Measurements from ENCODE around the gene UBE2M. TPM values are rescaled to one million over a fixed set of nuclear protein-coding genes. Genes with fewer than 3 reads are reported as not detected.
A peak's percentile ranks its signal among the peaks of the same experiment; 100 is the strongest.
"Not testable (repeated sequence)": the region's sequence is repeated elsewhere in the genome, so short reads cannot be mapped to it uniquely, and the experiment has no call there.

Gene UBE2M
- total and polyA plus RNA-seq, 5 experiments from 2014 or later = 10.4 to 51.2 (median 20.5) TPM

- H3K27me3 Mint-ChIP-seq = peaks cover 0 to 11% (median 4%) of the 10 kb centered on the region in 5 donors
- DNase-seq (peak in 6 of 10 donors; percentile 68 to 87 (median 77)), ATAC-seq (peak; percentile 48 to 51)
- POLR2A ChIA-PET = interaction anchor here (0.6 to 7.4 kb wide), 16 partner anchors 9 to 874 kb away, joined by 3 to 99 read pairs (median 7); partner anchors contain the start of genes CHMP2A, MZF1, UBE2M and ZBTB45
- H3K4me3 Mint-ChIP-seq = peak overlapping the region; percentile 86 to 97 (median 92)
- H3K4me1 Mint-ChIP-seq = peaks cover 26 to 41% (median 32%) of the 10 kb centered on the region in 4 donors
- peaks cover 0 to 38% (median 4%) of the 10 kb centered on the region in 3 donors for H3K36me3 Mint-ChIP-seq
- peak overlapping the region; percentile 82 to 100 (median 99) for H3K27ac Mint-ChIP-seq
- peaks cover 0 to 2% (median 0%) of the 10 kb centered on the region in 9 donors for H3K9me3 Mint-ChIP-seq
Observed at GRCh38 chr19:58544591-58545285, 13.7 kb downstream of the UBE2M start.

DNA sequence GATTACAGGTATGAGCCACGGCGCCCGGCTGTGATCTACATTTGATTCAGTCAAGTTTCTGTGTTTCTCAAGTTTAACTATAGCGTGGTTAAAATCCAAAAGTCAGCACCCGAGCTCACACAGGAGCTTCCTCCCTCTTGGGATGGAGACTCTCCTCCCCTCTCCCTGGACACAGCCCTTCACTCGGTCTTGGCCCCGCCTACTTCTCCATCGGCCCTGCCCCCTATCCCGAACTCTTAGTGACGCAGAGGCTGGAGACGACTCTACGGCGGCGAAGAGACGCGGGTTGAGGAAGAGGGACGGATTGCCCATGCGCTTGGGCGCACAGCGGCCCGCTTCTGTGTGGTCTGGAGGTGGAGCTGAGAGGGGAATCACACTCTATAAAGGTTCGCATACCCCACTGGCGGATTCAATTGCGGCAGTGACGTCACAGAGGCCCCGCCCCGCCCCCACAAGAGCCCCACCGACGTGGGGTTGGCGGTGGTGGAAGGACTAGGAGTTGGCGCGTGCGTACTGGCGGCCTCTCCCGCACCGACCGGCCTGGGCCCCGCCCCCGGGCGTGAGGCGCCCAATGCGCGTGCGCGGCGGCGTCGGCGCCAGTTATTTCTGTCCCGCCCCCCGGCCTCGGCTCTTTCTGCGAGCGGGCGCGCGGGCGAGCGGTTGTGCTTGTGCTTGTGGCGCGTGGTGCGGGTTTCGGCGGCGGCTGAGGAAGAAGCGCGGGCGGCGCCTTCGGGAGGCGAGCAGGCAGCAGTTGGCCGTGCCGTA lies 14.4 kb downstream of the UBE2M start, which contains the start of gene TRIM28:
Gene TRIM28 (plus strand): TSS at position 239 of the 765 bp plus-strand sequence. CDS start 694 bp downstream, outside the sequence.
- Mint-ChIP-seq H3K36me3 (peaks cover 0 to 32% (median 4%) of the 10 kb centered on the region in 3 donors), H3K27me3 (peaks cover 0 to 11% (median 4%) of the 10 kb centered on the region in 5 donors), H3K27ac (peak within 1 kb of the TSS; percentile 97 to 100 (median 99)), H3K4me1 (peaks cover 26 to 38% (median 32%) of the 10 kb centered on the region in 4 donors), H3K4me3 (peak within 1 kb of the TSS; percentile 91 to 97 (median 96)), H3K9me3 (peaks cover 0 to 2% (median 0%) of the 10 kb centered on the region in 9 donors)
- ATAC-seq (peak; percentile 90 to 92), DNase-seq (peak; percentile 99 to 100 (median 100))
- POLR2A ChIA-PET = interaction anchor here (0.6 to 7.4 kb wide), 17 partner anchors 10 to 874 kb away, joined by 3 to 99 read pairs (median 7); partner anchors contain the start of genes CHMP2A, MZF1, UBE2M and ZBTB45

GRCh38 chr19:58542641-58543372 lies 15.6 kb downstream of the UBE2M start:
- not testable (repeated sequence) for ATAC-seq, H3K9me3 Mint-ChIP-seq, DNase-seq
- POLR2A ChIA-PET = interaction anchor here (1.1 to 7.4 kb wide), 9 partner anchors 11 to 180 kb away, joined by 3 to 99 read pairs (median 9); partner anchors contain the start of genes CHMP2A, MZF1, UBE2M and ZBTB45
- H3K27ac Mint-ChIP-seq = peak overlapping the region in 9 of 10 donors; percentile 28 to 99 (median 56)
- H3K4me3 Mint-ChIP-seq = peak overlapping the region in 5 of 10 donors; percentile 5 to 97 (median 45)
- H3K27me3 Mint-ChIP-seq = peaks cover 0 to 14% (median 4%) of the 10 kb centered on the region in 5 donors
- H3K36me3 Mint-ChIP-seq = peaks cover 0 to 21% (median 4%) of the 10 kb centered on the region in 3 donors
- peaks cover 27 to 46% (median 37%) of the 10 kb centered on the region in 4 donors for H3K4me1 Mint-ChIP-seq

DNA sequence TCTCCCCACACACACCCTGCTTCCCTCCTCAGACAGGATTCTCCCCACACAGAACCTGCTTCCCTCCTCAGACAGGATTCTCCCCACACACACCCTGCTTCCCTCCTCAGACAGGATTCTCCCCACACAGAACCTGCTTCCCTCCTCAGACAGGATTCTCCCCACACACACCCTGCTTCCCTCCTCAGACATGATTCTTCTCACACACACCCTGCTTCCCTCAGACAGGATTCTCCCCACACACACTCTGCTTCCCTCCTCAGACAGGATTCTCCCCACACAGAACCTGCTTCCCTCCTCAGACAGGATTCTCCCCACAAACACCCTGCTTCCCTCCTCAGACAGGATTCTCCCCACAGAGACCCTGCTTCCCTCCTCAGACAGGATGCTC lies 19.2 kb downstream of the UBE2M start:
- H3K9me3 Mint-ChIP-seq, DNase-seq, H3K36me3 Mint-ChIP-seq, ATAC-seq: not testable (repeated sequence)
- peak overlapping the region in 5 of 10 donors; percentile 11 to 71 (median 38) for H3K27ac Mint-ChIP-seq
- peaks cover 0 to 13% (median 4%) of the 10 kb centered on the region in 5 donors for H3K27me3 Mint-ChIP-seq
- peaks cover 12 to 22% (median 15%) of the 10 kb centered on the region in 4 donors for H3K4me1 Mint-ChIP-seq
- H3K4me3 Mint-ChIP-seq = peak overlapping the region in 6 of 10 donors; percentile 12 to 75 (median 54)
- POLR2A ChIA-PET = interaction anchor here (0.8 to 1.2 kb wide), 4 partner anchors 15 to 23 kb away, joined by 4 to 10 read pairs (median 8); partner anchors contain the start of genes CHMP2A and ZBTB45

- peaks cover 6 to 16% (median 10%) of the 10 kb centered on the region in 4 donors for H3K4me1 Mint-ChIP-seq
- H3K27ac Mint-ChIP-seq = peak overlapping the region; percentile 38 to 86 (median 78)
- ATAC-seq (peak; percentile 85 to 88), DNase-seq (peak in 7 of 10 donors; percentile 25 to 53 (median 46))
- H3K9me3 Mint-ChIP-seq = no peaks in the 10 kb centered on the region
- H3K36me3 Mint-ChIP-seq = no peaks in the 10 kb centered on the region
- peaks cover 0 to 11% (median 0%) of the 10 kb centered on the region in 5 donors for H3K27me3 Mint-ChIP-seq
- peak overlapping the region; percentile 70 to 85 (median 74) for H3K4me3 Mint-ChIP-seq
- POLR2A ChIA-PET = interaction anchor here (0.6 to 1.2 kb wide), 9 partner anchors 16 to 810 kb away, joined by 3 to 10 read pairs (median 4); partner anchors contain the start of genes CHMP2A and ZBTB45
Observed at GRCh38 chr19:58538257-58539168, 19.9 kb downstream of the UBE2M start.

GRCh38 chr19:58536852-58537798 lies 21.3 kb downstream of the UBE2M start:
- POLR2A ChIA-PET = interaction anchor here (0.7 to 1.2 kb wide), 4 partner anchors 17 to 662 kb away, joined by 3 to 4 read pairs (median 3); partner anchors contain the start of gene ZBTB45
- Mint-ChIP-seq H3K4me3 (peak overlapping the region in 9 of 10 donors; percentile 15 to 75 (median 32)), H3K27me3 (peaks cover 0 to 4% (median 0%) of the 10 kb centered on the region in 5 donors), H3K9me3 (no peaks in the 10 kb centered on the region), H3K36me3 (no peaks in the 10 kb centered on the region), H3K4me1 (peaks cover 4 to 13% (median 8%) of the 10 kb centered on the region in 4 donors), H3K27ac (peak overlapping the region in 3 of 10 donors; percentile 43 to 71 (median 64))
- no peak for DNase-seq
- ATAC-seq = no peak

DNA sequence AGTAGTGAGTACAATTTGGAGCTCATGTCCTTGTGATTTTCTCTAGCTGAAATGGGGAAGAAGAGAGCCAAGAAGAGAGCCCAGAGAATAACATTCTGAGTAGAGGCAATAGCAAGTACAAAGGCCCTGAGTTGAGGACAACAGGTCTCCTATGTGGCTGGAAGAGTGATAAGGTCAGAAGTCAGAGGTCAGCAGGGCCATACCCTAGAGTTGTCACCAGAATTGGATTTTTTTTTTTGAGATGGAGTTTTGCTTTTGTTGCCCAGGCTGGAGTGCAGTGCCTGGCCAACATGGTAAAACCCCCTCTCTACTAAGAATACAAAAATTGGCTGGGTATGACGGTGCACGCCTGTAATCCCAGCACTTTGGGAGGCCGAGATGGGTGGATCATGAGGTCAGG lies 22.6 kb downstream of the UBE2M start:
- H3K4me3 Mint-ChIP-seq = no peak overlapping the region
- ATAC-seq (no peak), DNase-seq (no peak)
- POLR2A ChIA-PET = interaction anchor here (1.2 kb wide), 1 partner anchor 18 kb away, joined by 3 read pairs; no protein-coding TSS in a partner anchor
- H3K9me3 Mint-ChIP-seq = no peaks in the 10 kb centered on the region
- peaks cover 0 to 4% (median 0%) of the 10 kb centered on the region in 5 donors for H3K27me3 Mint-ChIP-seq
- H3K27ac Mint-ChIP-seq = no peak overlapping the region
- H3K36me3 Mint-ChIP-seq = no peaks in the 10 kb centered on the region
- H3K4me1 Mint-ChIP-seq = peaks cover 4 to 14% (median 11%) of the 10 kb centered on the region in 4 donors

- Mint-ChIP-seq H3K27ac (no peak overlapping the region), H3K27me3 (no peaks in the 10 kb centered on the region), H3K36me3 (no peaks in the 10 kb centered on the region), H3K4me3 (no peak overlapping the region), H3K4me1 (peaks cover 0 to 7% (median 2%) of the 10 kb centered on the region in 4 donors), H3K9me3 (no peaks in the 10 kb centered on the region)
- DNase-seq (no peak), ATAC-seq (no peak)
- POLR2A ChIA-PET = interaction anchor here (1.1 kb wide), 1 partner anchor 12 kb away, joined by 3 read pairs; the partner anchor contains the start of gene TRIM28
Observed at GRCh38 chr19:58531034-58531840, 27.2 kb downstream of the UBE2M start.

GRCh38 chr19:58529405-58529804 lies 29.0 kb downstream of the UBE2M start:
- H3K4me3 Mint-ChIP-seq = no peak overlapping the region
- POLR2A ChIA-PET = interaction anchor here (1.1 kb wide), 1 partner anchor 10 kb away, joined by 11 read pairs; the partner anchor contains the start of gene ZBTB45
- ATAC-seq = no peak
- no peaks in the 10 kb centered on the region for H3K27me3 Mint-ChIP-seq
- H3K9me3 Mint-ChIP-seq = no peaks in the 10 kb centered on the region
- peaks cover 0 to 7% (median under 1%) of the 10 kb centered on the region in 4 donors for H3K4me1 Mint-ChIP-seq
- no peaks in the 10 kb centered on the region for H3K36me3 Mint-ChIP-seq
- H3K27ac Mint-ChIP-seq = no peak overlapping the region
- DNase-seq = no peak
